Effector memory CD8-positive, alpha-beta T cell (primary cell): Measurements from ENCODE around the gene TTC28.

ENCODE experiments used
- ATAC-seq: fragments of 150-1000 bp; cut with Tn5 transposase; replicated peaks from 2 replicates; pipeline ENCODE4 v1.10.0; 2021; ENCODE audit warnings: mild to moderate bottlenecking, moderate library complexity
- DNase-seq, 3 experiments: peaks; one replicate each; pipeline ENCODE4 v3.0.0; 2021
- H3K27ac Mint-ChIP-seq, 2 donors: one replicate each; pipeline ENCODE4 v1.8.0; 2022; ENCODE audit warnings: mild to moderate bottlenecking in 2 of 2, mixed read lengths in 2 of 2, moderate library complexity in 2 of 2
- H3K27me3 Mint-ChIP-seq, 2 donors: one replicate each; pipeline ENCODE4 v1.8.0; 2022; ENCODE audit warnings: mixed read lengths in 2 of 2
- H3K36me3 Mint-ChIP-seq: one replicate; pipeline ENCODE4 v1.8.0; 2022; ENCODE audit warnings: mild to moderate bottlenecking, moderate library complexity, mixed read lengths; ENCODE audit not compliant: insufficient read depth
- H3K4me1 Mint-ChIP-seq, 2 donors: one replicate each; pipeline ENCODE4 v1.8.0; 2022; ENCODE audit warnings: low read depth in 2 of 2, mixed read lengths in 2 of 2
- H3K4me3 Mint-ChIP-seq, 2 donors: one replicate each; pipeline ENCODE4 v1.8.0; 2022; ENCODE audit warnings: mild to moderate bottlenecking in 2 of 2, mixed read lengths in 2 of 2, moderate library complexity in 2 of 2
- H3K9me3 Mint-ChIP-seq, 2 donors: one replicate each; pipeline ENCODE4 v1.8.0; 2022; ENCODE audit warnings: mixed read lengths in 2 of 2

Gene TTC28

GRCh38 chr22:28241656-28242290, 437.9 kb downstream of the TTC28 start:
- Mint-ChIP-seq H3K4me3 (no peak overlapping the region), H3K27ac (no peak overlapping the region), H3K36me3 (no peaks in the 10 kb centered on the region), H3K27me3 (peaks cover 44 to 46% of the 10 kb centered on the region in 2 donors), H3K4me1 (no peaks in the 10 kb centered on the region), H3K9me3 (no peaks in the 10 kb centered on the region)
- no peak for ATAC-seq
- DNase-seq, result no peak

GRCh38 chr22:28239941-28240340, 439.7 kb downstream of the TTC28 start:
- no peaks in the 10 kb centered on the region for H3K36me3 Mint-ChIP-seq
- H3K27ac Mint-ChIP-seq, result no peak overlapping the region
- peaks cover 30 to 33% of the 10 kb centered on the region in 2 donors for H3K27me3 Mint-ChIP-seq
- H3K4me3 Mint-ChIP-seq, result no peak overlapping the region
- DNase-seq (no peak), ATAC-seq (no peak)
- no peaks in the 10 kb centered on the region for H3K4me1 Mint-ChIP-seq
- no peaks in the 10 kb centered on the region for H3K9me3 Mint-ChIP-seq

GRCh38 chr22:28237783-28238182, 441.9 kb downstream of the TTC28 start:
- DNase-seq, result no peak
- no peaks in the 10 kb centered on the region for H3K9me3 Mint-ChIP-seq
- H3K36me3 Mint-ChIP-seq, result no peaks in the 10 kb centered on the region
- peaks cover 15 to 17% of the 10 kb centered on the region in 2 donors for H3K27me3 Mint-ChIP-seq
- H3K27ac Mint-ChIP-seq, result no peak overlapping the region
- no peak for ATAC-seq
- no peak overlapping the region for H3K4me3 Mint-ChIP-seq
- H3K4me1 Mint-ChIP-seq, result no peaks in the 10 kb centered on the region

GRCh38 chr22:28237112-28237511, 442.5 kb downstream of the TTC28 start:
- ATAC-seq, result no peak
- H3K36me3 Mint-ChIP-seq, result no peaks in the 10 kb centered on the region
- peaks cover 15 to 22% of the 10 kb centered on the region in 2 donors for H3K27me3 Mint-ChIP-seq
- no peak overlapping the region for H3K27ac Mint-ChIP-seq
- H3K9me3 Mint-ChIP-seq, result no peaks in the 10 kb centered on the region
- no peak overlapping the region for H3K4me3 Mint-ChIP-seq
- DNase-seq, result no peak
- H3K4me1 Mint-ChIP-seq, result no peaks in the 10 kb centered on the region

- H3K27me3 Mint-ChIP-seq, result peaks cover 0 to 11% of the 10 kb centered on the region in 2 donors
- ATAC-seq (no peak), DNase-seq (no peak)
- no peaks in the 10 kb centered on the region for H3K4me1 Mint-ChIP-seq
- no peak overlapping the region for H3K27ac Mint-ChIP-seq
- H3K36me3 Mint-ChIP-seq, result no peaks in the 10 kb centered on the region
- H3K9me3 Mint-ChIP-seq, result no peaks in the 10 kb centered on the region
- no peak overlapping the region for H3K4me3 Mint-ChIP-seq
These were observed 447.4 kb downstream of the TTC28 start for GRCh38 chr22:28232204-28232603.

GRCh38 chr22:28231441-28231840, 448.2 kb downstream of the TTC28 start:
- Mint-ChIP-seq H3K27me3 (peaks cover 3 to 14% of the 10 kb centered on the region in 2 donors), H3K36me3 (no peaks in the 10 kb centered on the region), H3K4me1 (no peaks in the 10 kb centered on the region), H3K27ac (no peak overlapping the region), H3K4me3 (no peak overlapping the region), H3K9me3 (no peaks in the 10 kb centered on the region)
- ATAC-seq (no peak), DNase-seq (no peak)

GRCh38 chr22:28230671-28231070, 449.0 kb downstream of the TTC28 start:
- Mint-ChIP-seq H3K27ac (no peak overlapping the region), H3K4me3 (no peak overlapping the region), H3K27me3 (peaks cover 10 to 18% of the 10 kb centered on the region in 2 donors), H3K4me1 (no peaks in the 10 kb centered on the region), H3K36me3 (no peaks in the 10 kb centered on the region), H3K9me3 (no peaks in the 10 kb centered on the region)
- no peak for DNase-seq
- ATAC-seq, result no peak

GRCh38 chr22:28229566-28230485, 449.8 kb downstream of the TTC28 start:
- DNase-seq (no peak), ATAC-seq (no peak)
- H3K4me3 Mint-ChIP-seq, result no peak overlapping the region
- no peaks in the 10 kb centered on the region for H3K36me3 Mint-ChIP-seq
- H3K9me3 Mint-ChIP-seq, result no peaks in the 10 kb centered on the region
- H3K27me3 Mint-ChIP-seq, result peaks cover 10 to 18% of the 10 kb centered on the region in 2 donors
- H3K27ac Mint-ChIP-seq, result no peak overlapping the region
- H3K4me1 Mint-ChIP-seq, result no peaks in the 10 kb centered on the region

- H3K4me3 Mint-ChIP-seq, result no peak overlapping the region
- no peaks in the 10 kb centered on the region for H3K9me3 Mint-ChIP-seq
- no peaks in the 10 kb centered on the region for H3K36me3 Mint-ChIP-seq
- no peak overlapping the region for H3K27ac Mint-ChIP-seq
- DNase-seq (no peak), ATAC-seq (no peak)
- H3K4me1 Mint-ChIP-seq, result no peaks in the 10 kb centered on the region
- peaks cover 10 to 13% of the 10 kb centered on the region in 2 donors for H3K27me3 Mint-ChIP-seq
These were observed 455.8 kb downstream of the TTC28 start for GRCh38 chr22:28223826-28224225.

GRCh38 chr22:28222976-28223745, 456.5 kb downstream of the TTC28 start:
- Mint-ChIP-seq H3K27me3 (peaks cover 10 to 12% of the 10 kb centered on the region in 2 donors), H3K36me3 (no peaks in the 10 kb centered on the region), H3K9me3 (no peaks in the 10 kb centered on the region), H3K4me3 (no peak overlapping the region), H3K4me1 (no peaks in the 10 kb centered on the region), H3K27ac (no peak overlapping the region)
- no peak for DNase-seq
- ATAC-seq, result no peak

GRCh38 chr22:28222571-28222970, 457.1 kb downstream of the TTC28 start:
- Mint-ChIP-seq H3K36me3 (no peaks in the 10 kb centered on the region), H3K27ac (no peak overlapping the region), H3K27me3 (peaks cover 6 to 10% of the 10 kb centered on the region in 2 donors), H3K4me3 (no peak overlapping the region), H3K4me1 (no peaks in the 10 kb centered on the region), H3K9me3 (no peaks in the 10 kb centered on the region)
- no peak for ATAC-seq
- no peak for DNase-seq

GRCh38 chr22:28222052-28222451, 457.6 kb downstream of the TTC28 start:
- H3K4me3 Mint-ChIP-seq, result no peak overlapping the region
- DNase-seq, result no peak
- peaks cover 6 to 10% of the 10 kb centered on the region in 2 donors for H3K27me3 Mint-ChIP-seq
- no peaks in the 10 kb centered on the region for H3K36me3 Mint-ChIP-seq
- ATAC-seq, result no peak
- H3K27ac Mint-ChIP-seq, result no peak overlapping the region
- H3K9me3 Mint-ChIP-seq, result no peaks in the 10 kb centered on the region
- H3K4me1 Mint-ChIP-seq, result no peaks in the 10 kb centered on the region

GRCh38 chr22:28220626-28221363, 458.8 kb downstream of the TTC28 start:
- Mint-ChIP-seq H3K4me3 (no peak overlapping the region), H3K27me3 (no peaks in the 10 kb centered on the region)

More at GRCh38 chr22:28220626-28221363, 458.8 kb downstream of the TTC28 start:
- H3K4me1 Mint-ChIP-seq, result no peaks in the 10 kb centered on the region
- ATAC-seq (no peak), DNase-seq (no peak)
- no peaks in the 10 kb centered on the region for H3K36me3 Mint-ChIP-seq
- H3K9me3 Mint-ChIP-seq, result no peaks in the 10 kb centered on the region
- no peak overlapping the region for H3K27ac Mint-ChIP-seq
